H1 (cell line): Measurements from ENCODE around the gene FBXW8. TPM values are rescaled to one million over a fixed set of nuclear protein-coding genes. Genes with fewer than 3 reads are reported as not detected.

Source experiments
- CTCF ChIA-PET: fragments of 300-600 bp; sonication (Branson Sonifier 250); formaldehyde crosslinking; loops from one replicate; lab custom pipeline; 2021; ENCODE audit not compliant: partially characterized antibody; lab: Charles Lee
- POLR2A ChIA-PET: fragments of 300-600 bp; sonication (Branson Sonifier 250); formaldehyde crosslinking; loops from one replicate; lab custom pipeline; 2021; ENCODE audit warnings: inconsistent platforms; ENCODE audit not compliant: partially characterized antibody; lab: Charles Lee
- DNase-seq, 2 experiments: peaks; one replicate each; pipeline versions ENCODE4 v3.0.0 to v3.0.0-alpha.2; 2010 to 2022; ENCODE audit warnings: low spot score in 2 of 2, low read depth in 1 of 2, mixed read lengths in 1 of 2
- FAIRE-seq: peaks from 2 replicates; lab custom pipeline; 2011; peaks lifted over from hg19 to GRCh38; lab: Jason Lieb, UNC
- H2AFZ ChIP-seq: 2 replicates; pipeline ENCODE4 v1.8.1; 2012; ENCODE audit warnings: low read length, inconsistent platforms
- H2AK5ac ChIP-seq: 2 replicates; pipeline ENCODE4 v1.6.1; 2013; ENCODE audit warnings: low read depth, low read length
- H2BK120ac ChIP-seq: replicated peaks from 2 replicates; pipeline ENCODE3; 2013; ENCODE audit warnings: low read depth, low read length, inconsistent platforms
- H2BK12ac ChIP-seq: 2 replicates; pipeline ENCODE4 v1.6.1; 2013; ENCODE audit warnings: low read depth, low read length
- H2BK15ac ChIP-seq: 2 replicates; pipeline ENCODE4 v1.6.1; 2013; ENCODE audit warnings: low read length
- H2BK20ac ChIP-seq: 2 replicates; pipeline ENCODE4 v1.6.1; 2013; ENCODE audit warnings: low read length
- H2BK5ac ChIP-seq: 2 replicates; pipeline ENCODE4 v1.6.1; 2013; ENCODE audit warnings: low read depth, low read length
- H3K14ac ChIP-seq: 2 replicates; pipeline ENCODE4 v1.6.1; 2013; ENCODE audit warnings: inconsistent platforms; ENCODE audit not compliant: insufficient read length
- H3K18ac ChIP-seq: 2 replicates; pipeline ENCODE4 v1.6.1; 2013; ENCODE audit warnings: low read length; ENCODE audit errors: extremely low read depth
- H3K23ac ChIP-seq: 2 replicates; pipeline ENCODE4 v1.6.1; 2013; ENCODE audit warnings: inconsistent platforms; ENCODE audit not compliant: insufficient read length
- H3K23me2 ChIP-seq: 2 replicates; pipeline ENCODE4 v1.6.1; 2013; ENCODE audit warnings: low read depth, low read length
- H3K27ac ChIP-seq: 2 replicates; pipeline ENCODE4 v1.6.1; 2011; ENCODE audit warnings: low read depth, low read length, inconsistent platforms
- H3K27me3 ChIP-seq, 4 experiments: replicated peaks in 1 of 4; 1 replicate in 1 of 4; 2 replicates in 3 of 4; pipeline versions ENCODE4 v1.6.1 to v1.8.1; 2011 to 2013; ENCODE audit warnings: low read length in 3 of 4, mild to moderate bottlenecking in 3 of 4, inconsistent platforms in 2 of 4, mixed read lengths in 2 of 4, moderate library complexity in 1 of 4; ENCODE audit not compliant: control insufficient read depth in 3 of 4, insufficient read depth in 3 of 4; ENCODE audit errors: extremely low read depth in 1 of 4
- H3K36me3 ChIP-seq, 4 experiments: 2 replicates each; pipeline versions ENCODE4 v1.6.1 to v1.8.1; 2011 to 2013; ENCODE audit warnings: mild to moderate bottlenecking in 4 of 4, low read length in 3 of 4, moderate library complexity in 2 of 4, control low read depth in 1 of 4, inconsistent platforms in 1 of 4; ENCODE audit not compliant: insufficient read depth in 4 of 4, control insufficient read depth in 2 of 4
- H3K4ac ChIP-seq: replicated peaks from 2 replicates; pipeline ENCODE3; 2013; ENCODE audit warnings: low read length, low read depth, mixed read lengths, inconsistent platforms; ENCODE audit not compliant: insufficient read length
- H3K4me1 ChIP-seq, 4 experiments: replicated peaks in 1 of 4; 1 replicate in 1 of 4; 2 replicates in 3 of 4; pipeline versions ENCODE4 v1.6.1 to v1.8.1; 2011 to 2013; ENCODE audit warnings: low read length in 3 of 4, inconsistent platforms in 2 of 4, mixed read lengths in 1 of 4; ENCODE audit not compliant: insufficient read depth in 4 of 4, control insufficient read depth in 3 of 4
- H3K4me2 ChIP-seq, 2 experiments: 2 replicates each; pipeline versions ENCODE4 v1.6.1 to v1.8.1; 2011 to 2013; ENCODE audit warnings: low read depth in 2 of 2, low read length in 2 of 2, control low read depth in 1 of 2, inconsistent platforms in 1 of 2, mild to moderate bottlenecking in 1 of 2; ENCODE audit not compliant: insufficient read depth in 1 of 2
- H3K4me3 ChIP-seq, 4 experiments: fragments of 200-600, 300-600 bp in 1 of 4; sonication (generic), shearing (Covaris generic), sonication (Bioruptor Twin) in 1 of 4; 2 replicates each; pipeline versions ENCODE4 v1.5.1 to v1.8.1; 2011 to 2016; ENCODE audit warnings: low read length in 4 of 4, low read depth in 3 of 4, control low read depth in 2 of 4, inconsistent platforms in 2 of 4, mild to moderate bottlenecking in 2 of 4, mixed read lengths in 1 of 4, moderate library complexity in 1 of 4; ENCODE audit not compliant: insufficient read depth in 2 of 4; ENCODE audit errors: extremely low read depth in 1 of 4
- H3K56ac ChIP-seq: replicated peaks from 2 replicates; pipeline ENCODE3; 2013; ENCODE audit warnings: low read depth, mild to moderate bottlenecking, mixed read lengths, low read length, inconsistent platforms; ENCODE audit not compliant: insufficient read length
- H3K79me1 ChIP-seq: 2 replicates; pipeline ENCODE4 v1.6.1; 2013; ENCODE audit warnings: low read depth, low read length, control low read depth
- H3K79me2 ChIP-seq, 2 experiments: 2 replicates each; pipeline versions ENCODE4 v1.6.1 to v1.8.1; 2012 to 2013; ENCODE audit warnings: low read length in 2 of 2, mild to moderate bottlenecking in 2 of 2, inconsistent platforms in 1 of 2; ENCODE audit not compliant: insufficient read depth in 2 of 2, control insufficient read depth in 1 of 2
- H3K9ac ChIP-seq, 4 experiments: replicated peaks in 1 of 4; 1 replicate in 1 of 4; 2 replicates in 3 of 4; pipeline versions ENCODE4 v1.6.1 to v1.8.1; 2011 to 2013; ENCODE audit warnings: low read depth in 3 of 4, low read length in 3 of 4, control low read depth in 2 of 4, mild to moderate bottlenecking in 2 of 4, moderate library complexity in 2 of 4, inconsistent platforms in 1 of 4; ENCODE audit errors: extremely low read depth in 1 of 4
- H3K9me3 ChIP-seq, 2 experiments: 2 replicates each; pipeline versions ENCODE4 v1.6.1 to v1.8.1; 2012 to 2013; ENCODE audit warnings: mild to moderate bottlenecking in 2 of 2, moderate library complexity in 2 of 2, control low read depth in 1 of 2, inconsistent platforms in 1 of 2, low read depth in 1 of 2, low read length in 1 of 2, mixed read lengths in 1 of 2; ENCODE audit not compliant: insufficient read depth in 2 of 2
- H4K20me1 ChIP-seq, 2 experiments: replicated peaks in 1 of 2; 2 replicates each; pipeline versions ENCODE3 to v1.8.1; 2011 to 2013; ENCODE audit warnings: inconsistent platforms in 2 of 2, low read length in 2 of 2, mild to moderate bottlenecking in 1 of 2; ENCODE audit not compliant: insufficient read depth in 2 of 2, control insufficient read depth in 1 of 2
- H4K5ac ChIP-seq: 2 replicates; pipeline ENCODE4 v1.6.1; 2013; ENCODE audit warnings: low read length, low read depth, mixed read lengths, inconsistent platforms; ENCODE audit not compliant: insufficient read length
- H4K8ac ChIP-seq: 2 replicates; pipeline ENCODE4 v1.8.0; 2013; ENCODE audit warnings: mild to moderate bottlenecking, moderate library complexity, low read length, inconsistent platforms; ENCODE audit not compliant: insufficient read depth; ENCODE audit errors: extremely low read depth
- H4K91ac ChIP-seq: replicated peaks from 2 replicates; pipeline ENCODE3; 2013; ENCODE audit warnings: low read length, mixed read lengths, inconsistent platforms; ENCODE audit not compliant: insufficient read length
- BACH1 ChIP-seq: IDR thresholded peaks from 2 replicates; pipeline ENCODE4 v1.6.1; 2012; ENCODE audit warnings: low read length, improper control_type of control experiment
- CBX8 ChIP-seq: fragments of 300-800, 300-1000 bp; sonication (generic); IDR thresholded peaks from 2 replicates; pipeline ENCODE4 v1.7.1; 2016; ENCODE audit warnings: low read depth, low read length, borderline replicate concordance
- CTCF ChIP-seq, 3 experiments: IDR thresholded peaks; 1 replicate in 2 of 3; 2 replicates in 1 of 3; pipeline versions ENCODE4 v1.5.1 to v1.6.1; 2011; ENCODE audit warnings: low read length in 3 of 3, mild to moderate bottlenecking in 3 of 3, inconsistent platforms in 2 of 3, low read depth in 1 of 3, moderate library complexity in 1 of 3; ENCODE audit not compliant: insufficient read depth in 1 of 3; ENCODE audit errors: control extremely low read depth in 1 of 3
- RFX5 ChIP-seq: IDR thresholded peaks from 2 replicates; pipeline ENCODE4 v1.6.1; 2011; ENCODE audit warnings: low read depth, low read length, improper control_type of control experiment, borderline replicate concordance
- SIN3A ChIP-seq, 2 experiments: IDR thresholded peaks in 1 of 2; conservative IDR thresholded peaks in 1 of 2; 2 replicates each; pipeline ENCODE4 v1.6.1; 2011 to 2012; ENCODE audit warnings: low read length in 2 of 2, improper control_type of control experiment in 1 of 2, low read depth in 1 of 2, mild to moderate bottlenecking in 1 of 2
- ZNF274 ChIP-seq: IDR thresholded peaks from 2 replicates; pipeline ENCODE4 v1.7.0; 2012; ENCODE audit warnings: low read length, borderline replicate concordance; ENCODE audit errors: extremely low read depth
- WGBS, 2 experiments: shearing (Covaris generic) in 1 of 2; methylation state at CpG; one replicate each; pipeline versions ENCODE4 v1.1.6 to v1.1.7; 2013 to 2015; ENCODE audit warnings: low lambda C conversion rate in 2 of 2, mixed read lengths in 2 of 2, inconsistent platforms in 1 of 2, low coverage in 1 of 2, missing lambda C conversion rate in 1 of 2; ENCODE audit not compliant: insufficient replicate concordance in 2 of 2, insufficient coverage in 1 of 2, insufficient read length in 1 of 2; ENCODE audit errors: extremely low coverage in 1 of 2, missing lambda C conversion rate in 1 of 2; 5-methylcytosine and 5-hydroxymethylcytosine counted together
- polyA plus RNA-seq, 7 experiments: library from polyadenylated mRNA; depleted of rRNA in 3 of 7; stranded (reverse) in 5 of 7; unstranded in 2 of 7; fragments of >200 nt in 5 of 7; fragments of 200-250 nt in 2 of 7; gene quantifications; 1 replicate in 5 of 7; 2 replicates in 1 of 7; 4 replicates in 1 of 7; pipeline versions ENCODE4 v1.2.1 to v1.2.3, GENCODE V29; 2011 to 2013; ENCODE audit warnings: missing spikeins in 2 of 7, mixed read lengths in 2 of 7
- total RNA-seq: library from RNA; stranded (reverse); fragmentation: NEBNext Ultra II Directional; extraction: Animal tissue kit (Norgen Biotek cat#: 25700); gene quantifications from 2 replicates; pipeline ENCODE4 v1.2.1, GENCODE V29; 2021

Gene FBXW8
- total and polyA plus RNA-seq, 2 of the 8 experiments (the other 6 are each of a cell fraction or from before 2014, with no cell fraction given), result 15.8 to 16.0 TPM

GRCh38 chr12:116941188-116941587, 30.4 kb downstream of the FBXW8 start:
- H3K4me1 ChIP-seq, result no peaks in the 10 kb centered on the region
- no peak overlapping the region for H3K14ac ChIP-seq
- H2AFZ ChIP-seq, result no peak overlapping the region
- H3K79me2 ChIP-seq, result no peaks in the 10 kb centered on the region; a peak in 1 of 4 replicates
- H3K27ac ChIP-seq, result no peak overlapping the region
- H3K18ac ChIP-seq, result no peak overlapping the region
- no peak overlapping the region for H4K8ac ChIP-seq
- H4K5ac ChIP-seq, result no peak overlapping the region
- no peak overlapping the region for H4K91ac ChIP-seq
- peaks cover 0 to 7% of the 10 kb centered on the region in 2 experiments; a peak in 2 of 4 replicates for H3K9me3 ChIP-seq
- H2BK120ac ChIP-seq, result no peak overlapping the region
- H3K23ac ChIP-seq, result no peak overlapping the region
- H3K23me2 ChIP-seq, result 0 out of 2 replicates have a peak, but pooled peaks cover 2% of the 10 kb centered on the region
- DNase-seq (no peak), FAIRE-seq (no peak)
- H4K20me1 ChIP-seq, result no peaks in the 10 kb centered on the region
- H3K4ac ChIP-seq, result no peak overlapping the region
- no peaks in the 10 kb centered on the region; the same call in 1 of the 2 replicates for H3K79me1 ChIP-seq
- H3K4me3 ChIP-seq, result no peak overlapping the region
- no peak overlapping the region for H2BK5ac ChIP-seq
- H2BK15ac ChIP-seq, result no peak overlapping the region
- no peak overlapping the region; a peak in 2 of 7 replicates for H3K9ac ChIP-seq
- ChIA-PET POLR2A (interaction anchor here (0.7 kb wide), 1 partner anchor 21 kb away, joined by 3 read pairs; no protein-coding TSS in a partner anchor), CTCF (no interaction called here)
- H2BK12ac ChIP-seq, result no peak overlapping the region
- H3K56ac ChIP-seq, result no peak overlapping the region
- 90% methylated on average over 5 of the region's 5 CpGs; no CpG with 5 or more reads in 1 of the 2 experiments for WGBS, 2 experiments
- H3K36me3 ChIP-seq, result peaks cover 0 to 20% (median 10%) of the 10 kb centered on the region in 4 experiments; a peak in 5 of 8 replicates
- H3K4me2 ChIP-seq, result no peak overlapping the region
- no peak overlapping the region for H2BK20ac ChIP-seq
- no peaks in the 10 kb centered on the region for H3K27me3 ChIP-seq
- H2AK5ac ChIP-seq, result no peak overlapping the region
- no peak for TF ChIP-seq CTCF (IDR thresholded peaks at IDR 0.05; ENCODE audit: control extremely low read depth in 1 of 3, insufficient read depth in 1 of 3, low read depth in 1 of 3, low read length in 3 of 3)
- no peak for TF ChIP-seq RFX5
- no peak for TF ChIP-seq BACH1
- TF ChIP-seq CBX8, result no peak
- TF ChIP-seq SIN3A (conservative IDR thresholded peaks at IDR 0.05 in 1 of 2, IDR thresholded peaks at IDR 0.05 in 1 of 2; ENCODE audit: low read depth in 1 of 2, low read length in 2 of 2), result no peak
- TF ChIP-seq ZNF274, result no peak
